H1 (cell line): ENCODE data around the gene FBXO21.
"Not testable (repeated sequence)": the region's sequence is repeated elsewhere in the genome, so short reads cannot be mapped to it uniquely, and the experiment has no call there.

Experiments used
- BCL11A ChIP-seq, 2 experiments: IDR thresholded peaks; one replicate each; pipeline ENCODE4 v1.6.1; 2011; ENCODE audit warnings: low read depth in 2 of 2, low read length in 2 of 2, mild to moderate bottlenecking in 2 of 2
- CTCF ChIP-seq, 3 experiments: IDR thresholded peaks; 1 replicate in 2 of 3; 2 replicates in 1 of 3; pipeline versions ENCODE4 v1.5.1 to v1.6.1; 2011; ENCODE audit warnings: low read length in 3 of 3, mild to moderate bottlenecking in 3 of 3, inconsistent platforms in 2 of 3, low read depth in 1 of 3, moderate library complexity in 1 of 3; ENCODE audit not compliant: insufficient read depth in 1 of 3; ENCODE audit errors: control extremely low read depth in 1 of 3
- EGR1 ChIP-seq: IDR thresholded peaks from 2 replicates; pipeline ENCODE4 v1.6.1; 2011; ENCODE audit warnings: low read depth, low read length, borderline replicate concordance
- EZH2 ChIP-seq: fragments of 200-600 bp; sonication (generic); IDR thresholded peaks from 2 replicates; pipeline ENCODE4 v1.7.1; 2012; ENCODE audit warnings: low read depth, mild to moderate bottlenecking, moderate library complexity, low read length, inconsistent platforms; ENCODE audit not compliant: severe bottlenecking
- HDAC6 ChIP-seq: IDR thresholded peaks from one replicate; pipeline ENCODE4 v1.7.1; 2012; ENCODE audit warnings: low read depth, mild to moderate bottlenecking, inconsistent platforms, low read length, moderate library complexity
- JUN ChIP-seq: IDR thresholded peaks from 2 replicates; pipeline ENCODE4 v1.6.1; 2011; ENCODE audit warnings: low read depth, mild to moderate bottlenecking, improper control_type of control experiment, low read length
- JUND ChIP-seq: IDR thresholded peaks from 2 replicates; pipeline ENCODE4 v1.6.1; 2011; ENCODE audit warnings: mild to moderate bottlenecking, improper control_type of control experiment, low read length
- MAX ChIP-seq: IDR thresholded peaks from 2 replicates; pipeline ENCODE4 v1.6.1; 2012; ENCODE audit warnings: inconsistent platforms
- PHF8 ChIP-seq: fragments of 200-600 bp; sonication (generic); conservative IDR thresholded peaks from 2 replicates; pipeline ENCODE4 v1.7.1; 2012; ENCODE audit warnings: low read depth, mild to moderate bottlenecking, inconsistent platforms, low read length, moderate library complexity
- POLR2AphosphoS5 ChIP-seq: IDR thresholded peaks from 2 replicates; pipeline ENCODE4 v1.6.1; 2011; ENCODE audit warnings: low read depth, low read length
- RNF2 ChIP-seq: fragments of 200-900, 300-1000 bp; sonication (generic); IDR thresholded peaks from 2 replicates; pipeline ENCODE4 v1.7.1; 2016; ENCODE audit warnings: borderline replicate concordance, low read depth, mild to moderate bottlenecking, antibody characterized with exemption, low read length; ENCODE audit not compliant: poor library complexity, severe bottlenecking; ENCODE audit errors: missing control alignments
- SP1 ChIP-seq: IDR thresholded peaks from 2 replicates; pipeline ENCODE4 v1.6.1; 2011; ENCODE audit warnings: low read depth, low read length
- TAF1 ChIP-seq: IDR thresholded peaks from 2 replicates; pipeline ENCODE4 v1.6.1; 2011; ENCODE audit warnings: mild to moderate bottlenecking, low read depth, low read length

- TF ChIP-seq CTCF (IDR thresholded peaks at IDR 0.05; ENCODE audit: control extremely low read depth in 1 of 3, insufficient read depth in 1 of 3, low read depth in 1 of 3, low read length in 3 of 3); JUN; PHF8; SP1; POLR2AphosphoS5; EGR1; EZH2; TAF1; MAX; JUND; HDAC6; RNF2; BCL11A (IDR thresholded peaks at IDR 0.05; ENCODE audit: low read depth in 2 of 2, low read length in 2 of 2): not testable (repeated sequence)
These were observed 9.9 kb upstream of the FBXO21 start for GRCh38 chr12:117199956-117200744.
